Hematopoietic multipotent progenitor cell treated with erythropoietin and hydrocortisone succinate and interleukin-3 and kit ligand, for 4 days (in vitro differentiated cells): ENCODE measurements around the gene GINS2.

Experiments used
- DNase-seq: peaks from one replicate; pipeline ENCODE4 v3.0.0-alpha.2; 2015

GINS2 gene

DNA sequence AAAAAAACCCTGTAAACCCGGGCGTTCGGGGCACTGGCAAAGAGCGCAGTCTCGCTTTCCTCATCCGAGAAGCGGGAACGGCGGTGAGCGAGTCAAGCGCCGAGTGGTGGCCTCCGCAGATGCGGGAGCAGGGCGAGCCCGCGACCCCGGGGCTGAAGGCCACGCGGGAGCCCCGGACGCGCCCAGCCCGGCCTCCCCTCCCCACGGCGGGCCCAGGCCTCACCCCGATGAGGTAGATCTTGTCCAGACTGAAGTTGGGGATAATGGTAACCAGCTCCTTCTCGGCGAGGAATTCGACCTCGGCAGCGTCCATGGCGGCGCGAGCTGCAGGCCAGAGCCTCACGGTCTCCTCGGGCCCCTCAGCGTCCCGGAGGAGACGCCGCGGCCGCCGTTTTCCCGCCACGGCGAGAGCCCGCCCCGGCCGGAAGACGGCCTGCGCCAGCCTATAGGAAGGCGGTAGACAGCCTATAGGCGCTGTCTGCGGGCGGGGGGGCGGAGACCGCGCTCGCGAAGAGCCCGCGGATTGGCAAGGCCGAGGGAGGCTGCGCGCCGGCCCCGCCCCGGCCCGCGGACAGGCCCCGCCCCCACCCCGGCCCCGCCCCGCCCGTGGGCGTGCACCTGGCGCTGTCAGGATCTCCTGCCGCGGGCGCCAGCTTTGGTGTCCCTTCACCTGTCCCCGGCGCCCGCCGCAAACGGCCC, at the start of gene GINS2:
TSS of gene GINS2 (minus strand) at position 369 of the 699 bp plus-strand sequence. CDS start at position 313, 56 bp downstream.
- peak; percentile 97 for DNase-seq

DNA sequence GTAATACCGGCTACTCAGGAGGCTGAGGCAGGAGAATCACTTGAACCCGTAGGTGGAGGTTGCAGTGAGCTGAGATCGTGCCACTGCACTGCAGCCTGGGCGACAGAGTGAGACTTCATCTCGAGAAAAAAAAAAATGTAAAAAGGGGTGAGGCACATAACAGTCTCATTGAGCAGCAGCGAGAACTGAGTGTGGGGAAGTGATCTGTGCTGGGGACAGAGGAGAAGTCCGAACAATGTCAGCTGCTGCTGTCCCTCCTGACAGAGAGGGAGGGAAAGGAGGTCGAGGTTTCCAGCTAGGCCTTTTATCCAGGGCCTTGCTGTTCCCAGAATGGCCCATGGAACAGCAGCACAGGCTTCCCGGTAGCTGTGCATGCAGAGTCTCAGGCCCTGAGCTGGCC, 48.2 kb upstream of the GINS2 start:
- DNase-seq, result no peak

DNA sequence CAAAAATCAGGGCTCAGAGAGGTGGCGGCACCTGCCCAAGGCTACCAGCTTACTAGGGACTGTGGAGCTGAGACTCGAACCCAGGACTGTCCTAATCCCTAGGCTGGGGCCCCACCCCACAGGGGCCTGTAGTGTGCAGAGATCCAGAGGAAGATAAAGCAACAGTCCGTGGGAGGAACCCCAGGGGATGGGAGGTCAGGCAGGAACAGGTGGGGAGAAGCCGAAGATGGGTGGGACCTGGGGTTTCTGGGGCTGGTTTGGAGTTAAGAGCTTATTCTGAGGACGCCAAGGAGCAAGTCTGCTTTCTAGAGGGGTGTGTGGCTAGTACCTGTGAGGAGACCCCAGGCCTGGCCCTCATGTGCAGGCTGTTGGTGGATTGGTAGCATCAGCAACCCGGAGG, 47.2 kb upstream of the GINS2 start:
- DNase-seq, result no peak

DNA sequence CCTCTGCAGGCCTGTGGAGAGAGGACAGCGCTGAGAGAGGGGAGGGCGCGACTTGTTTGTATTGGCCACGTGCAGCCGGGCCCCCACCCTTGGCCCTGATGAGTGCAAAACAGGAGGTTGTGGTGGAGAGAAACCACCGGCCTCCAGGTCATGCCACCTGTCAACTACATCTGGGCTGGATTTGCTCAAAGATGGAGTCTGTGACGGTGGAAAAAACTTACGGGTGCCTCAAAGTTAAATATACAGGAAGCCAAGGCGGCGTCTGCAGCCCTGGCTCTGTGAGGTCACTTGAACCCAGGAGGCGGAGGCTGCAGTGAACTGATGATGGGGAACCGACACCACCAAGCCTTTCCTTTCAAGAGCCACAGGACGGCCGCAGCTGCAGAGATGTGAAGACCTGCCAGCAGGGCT, 46.5 kb upstream of the GINS2 start:
- DNase-seq, result peak; percentile 76

DNA sequence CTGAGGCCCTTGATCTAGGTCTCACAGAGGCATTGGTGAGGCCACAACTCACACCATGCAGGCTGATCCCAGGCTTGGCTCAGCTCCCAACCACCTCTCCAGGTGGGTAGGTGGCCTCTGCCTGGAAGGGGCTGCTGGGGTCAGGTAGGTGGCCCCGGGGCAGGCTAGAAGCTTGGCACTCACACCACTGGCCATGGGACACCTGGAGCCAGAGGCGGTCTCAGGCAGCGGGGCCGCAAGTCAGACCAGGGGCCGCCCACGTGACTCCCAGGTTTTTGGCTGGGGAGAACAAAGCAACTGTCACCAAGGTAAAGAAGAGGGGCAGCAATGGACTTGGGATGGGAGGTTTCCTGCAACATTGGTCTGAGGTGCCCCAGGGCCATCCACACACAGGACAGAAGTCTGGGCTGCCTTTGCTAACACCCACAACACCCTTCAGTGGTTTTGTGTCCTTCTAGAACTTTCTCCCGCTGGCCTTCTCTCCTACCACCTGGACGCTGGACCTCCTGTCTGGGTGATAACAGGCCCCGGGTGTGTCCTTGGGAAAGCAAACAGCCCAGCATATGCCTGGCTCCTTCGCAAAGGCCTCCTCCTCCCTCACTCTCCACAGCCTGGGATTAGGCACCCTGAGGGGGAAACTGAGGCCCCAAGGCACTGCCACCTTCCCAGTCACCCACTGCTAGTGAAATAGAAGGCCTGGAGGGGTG, 45.7 kb upstream of the GINS2 start:
- no peak for DNase-seq

DNA sequence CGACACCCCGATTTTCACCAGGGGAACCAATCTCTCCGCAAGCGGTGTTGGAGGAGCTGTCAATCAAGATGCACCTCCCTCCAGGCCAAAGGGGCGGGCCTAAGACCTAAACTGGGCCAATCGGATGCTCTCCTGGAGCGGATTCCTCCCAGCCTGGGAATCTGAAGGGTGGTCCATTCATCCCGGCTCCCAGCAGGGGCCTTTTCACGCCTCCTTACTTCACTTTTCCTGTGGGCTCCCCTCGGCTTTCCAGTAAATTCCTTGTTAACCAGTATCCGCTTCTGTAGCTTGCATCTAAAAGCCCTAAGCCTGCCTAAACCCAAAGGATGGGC, 45.1 kb upstream of the GINS2 start:
- DNase-seq, result peak; percentile 39

DNA sequence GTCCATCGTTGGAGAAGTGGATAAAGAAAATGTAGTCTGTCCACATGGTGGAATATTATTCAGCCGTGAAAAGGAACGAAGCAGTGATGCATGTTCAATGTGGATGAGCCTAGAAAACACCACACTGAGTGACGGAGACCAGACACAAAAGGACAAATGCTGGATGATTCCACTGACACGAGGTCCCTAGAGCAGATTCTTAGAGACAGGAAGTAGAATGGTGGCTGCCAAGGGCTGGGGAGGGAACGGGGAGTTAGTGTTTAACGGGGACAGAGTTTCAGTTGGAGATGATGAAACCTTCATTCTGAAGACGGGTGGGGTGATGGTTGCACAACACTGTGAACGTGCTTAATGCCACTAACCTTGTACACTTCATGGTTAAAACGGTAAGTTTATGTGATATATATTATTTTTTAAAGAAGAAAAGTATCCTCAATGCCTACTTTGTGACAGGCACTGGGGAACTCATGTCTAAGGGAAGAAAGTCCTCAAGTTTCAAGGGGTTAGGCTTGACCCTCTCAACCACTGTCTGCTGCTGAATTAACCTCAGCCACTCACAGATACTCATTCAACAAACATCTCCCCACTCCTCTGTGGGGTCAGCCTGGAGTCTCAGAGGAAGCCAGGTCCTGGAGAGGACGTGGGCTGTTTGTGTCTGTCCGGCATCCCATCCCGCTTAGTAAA, 44.5 kb upstream of the GINS2 start:
- peak; percentile 82 for DNase-seq

DNA sequence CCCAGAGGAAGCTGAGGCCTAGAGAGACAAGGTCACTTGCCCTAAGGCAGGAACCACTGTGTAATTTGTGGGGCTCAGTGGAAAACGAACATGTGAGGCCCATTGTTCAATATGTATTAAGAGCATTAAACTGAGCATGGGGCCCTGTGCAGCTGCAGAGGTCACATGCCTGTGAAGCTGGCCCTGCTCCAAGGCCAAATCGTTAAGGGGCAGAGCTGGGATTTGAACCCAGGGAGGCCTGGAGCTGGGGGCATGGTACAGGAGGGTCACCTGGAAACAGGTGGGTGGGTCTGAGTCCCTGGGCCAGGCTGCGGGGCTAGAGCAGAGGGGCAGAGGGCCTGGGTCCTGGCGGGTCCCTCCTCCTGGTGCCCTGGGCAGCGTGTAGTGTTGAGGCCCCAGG, 42.4 kb upstream of the GINS2 start:
- DNase-seq, result no peak

DNA sequence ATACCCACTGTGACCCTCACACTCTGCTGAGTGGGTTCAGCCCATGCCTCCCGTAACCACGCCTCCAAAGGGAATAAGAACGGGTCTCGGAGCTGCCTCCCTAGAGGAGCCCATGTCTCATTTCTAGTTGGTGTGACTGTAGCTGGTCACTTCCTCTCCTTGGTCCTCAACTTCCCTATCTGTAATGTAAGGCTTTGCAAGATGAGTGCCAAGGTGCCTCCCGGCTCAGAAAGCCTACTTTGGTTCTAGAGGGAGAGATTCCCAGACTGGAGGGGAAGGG, 41.4 kb upstream of the GINS2 start:
- no peak for DNase-seq

DNA sequence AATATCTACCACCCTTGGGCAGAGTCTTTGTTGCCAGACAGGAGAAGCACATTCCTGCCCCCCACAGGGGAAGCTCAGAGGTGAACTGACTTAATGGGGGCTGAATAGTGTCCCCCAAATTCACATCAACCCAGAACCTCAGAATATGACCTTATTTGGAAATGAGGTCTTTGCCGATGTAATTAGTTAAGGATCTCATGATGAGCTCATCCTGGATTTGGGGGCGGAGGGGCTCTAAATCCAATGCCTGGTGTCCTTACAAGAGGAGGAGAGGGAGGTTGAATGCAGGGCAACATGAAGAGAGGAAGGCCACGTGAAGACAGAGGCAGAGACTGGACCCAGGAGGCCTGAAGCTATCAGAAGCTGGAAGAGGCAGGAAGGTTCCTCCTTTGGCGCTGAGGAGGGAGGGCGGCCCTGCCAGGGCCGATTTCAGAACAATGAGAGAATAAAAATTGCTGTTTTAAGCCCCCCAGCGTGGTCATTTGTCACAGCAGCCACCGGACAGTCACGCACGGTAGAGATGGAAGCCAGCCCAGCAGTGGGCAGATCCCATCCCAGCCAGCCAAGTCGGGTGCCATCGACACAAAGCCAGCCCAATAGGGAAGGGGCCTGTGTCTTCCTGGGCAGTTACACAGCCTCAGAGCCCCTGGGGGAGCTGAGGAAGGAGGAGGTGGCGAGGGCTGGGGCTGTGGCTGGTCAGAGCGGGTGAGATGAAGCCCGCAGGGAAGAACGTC, 40.9 kb upstream of the GINS2 start:
- no peak for DNase-seq

DNA sequence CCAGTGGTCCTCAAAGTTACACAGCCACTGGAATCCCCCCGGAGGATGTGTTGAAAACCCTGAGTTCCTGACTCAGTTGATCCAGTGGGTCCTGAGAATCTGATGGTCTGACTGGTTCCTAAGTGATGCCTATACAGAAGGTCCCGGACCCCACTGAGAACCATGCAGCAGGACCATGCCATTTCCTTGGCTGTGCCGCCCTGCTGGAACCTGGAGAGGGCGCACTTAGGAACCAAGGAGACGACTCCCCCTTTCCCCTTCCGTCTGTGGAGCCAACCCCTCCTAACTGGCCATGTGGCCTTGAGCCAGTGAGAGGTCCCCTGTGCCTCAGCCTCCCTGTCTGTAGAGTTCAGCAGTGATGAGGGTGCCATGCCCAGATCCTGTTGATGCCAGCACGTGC, 40.1 kb upstream of the GINS2 start:
- DNase-seq, result no peak

DNA sequence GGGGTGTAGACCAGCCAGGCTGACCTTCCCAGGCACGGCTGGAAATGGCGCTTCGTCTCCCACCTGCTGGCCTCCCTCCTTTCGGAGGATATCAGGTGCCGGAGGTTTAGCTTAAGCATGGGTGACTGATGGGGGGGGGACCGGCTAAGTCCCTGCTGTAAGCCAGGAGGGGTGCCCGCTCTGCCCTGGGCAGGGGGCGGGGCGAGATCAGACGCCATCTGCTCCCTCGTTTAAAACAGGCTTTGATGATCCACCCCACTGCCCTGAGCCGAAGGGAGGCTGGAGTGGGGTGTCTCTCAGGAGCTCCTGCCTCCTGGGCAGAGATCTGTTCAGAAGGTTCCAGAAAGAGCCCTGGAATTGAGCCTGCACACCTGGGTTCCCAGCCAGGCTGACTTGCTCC, 36.2 kb upstream of the GINS2 start:
- no peak for DNase-seq

DNA sequence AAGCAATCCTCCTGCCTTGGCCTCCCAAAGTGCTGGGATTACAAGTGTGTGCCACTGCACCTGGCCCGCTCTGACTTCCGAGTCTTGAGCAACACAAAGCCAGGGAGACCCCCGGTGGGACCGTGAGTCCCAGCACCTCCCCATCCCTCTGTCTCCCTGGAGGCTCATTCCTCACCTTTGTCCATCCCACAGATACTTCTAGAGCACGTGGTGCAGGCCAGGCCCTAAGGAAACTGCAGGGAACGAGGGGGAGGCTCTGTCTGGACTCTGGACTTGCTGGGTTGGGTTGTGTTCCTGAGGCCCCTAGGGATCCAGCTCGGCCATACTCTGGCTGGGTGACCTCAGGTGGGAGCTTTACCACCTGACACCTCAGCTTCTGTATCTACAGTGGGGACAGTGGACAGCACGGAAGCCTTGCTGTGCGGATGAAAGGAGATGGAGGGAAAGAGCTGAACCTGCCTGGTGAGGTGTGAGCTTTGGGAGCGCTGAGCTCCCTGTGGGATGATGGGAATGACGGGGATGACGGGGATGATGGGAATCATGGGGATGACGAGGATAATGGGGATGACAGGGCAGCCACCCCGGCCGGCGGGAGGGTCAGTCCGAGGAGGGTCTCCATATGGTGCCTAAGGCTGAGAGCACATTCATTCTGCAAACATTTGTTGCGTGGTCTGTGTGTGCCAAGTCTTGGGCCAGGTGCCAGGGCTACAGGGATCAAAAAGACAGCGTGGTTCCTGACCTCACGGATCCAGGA, 35.5 kb upstream of the GINS2 start:
- no peak for DNase-seq

DNA sequence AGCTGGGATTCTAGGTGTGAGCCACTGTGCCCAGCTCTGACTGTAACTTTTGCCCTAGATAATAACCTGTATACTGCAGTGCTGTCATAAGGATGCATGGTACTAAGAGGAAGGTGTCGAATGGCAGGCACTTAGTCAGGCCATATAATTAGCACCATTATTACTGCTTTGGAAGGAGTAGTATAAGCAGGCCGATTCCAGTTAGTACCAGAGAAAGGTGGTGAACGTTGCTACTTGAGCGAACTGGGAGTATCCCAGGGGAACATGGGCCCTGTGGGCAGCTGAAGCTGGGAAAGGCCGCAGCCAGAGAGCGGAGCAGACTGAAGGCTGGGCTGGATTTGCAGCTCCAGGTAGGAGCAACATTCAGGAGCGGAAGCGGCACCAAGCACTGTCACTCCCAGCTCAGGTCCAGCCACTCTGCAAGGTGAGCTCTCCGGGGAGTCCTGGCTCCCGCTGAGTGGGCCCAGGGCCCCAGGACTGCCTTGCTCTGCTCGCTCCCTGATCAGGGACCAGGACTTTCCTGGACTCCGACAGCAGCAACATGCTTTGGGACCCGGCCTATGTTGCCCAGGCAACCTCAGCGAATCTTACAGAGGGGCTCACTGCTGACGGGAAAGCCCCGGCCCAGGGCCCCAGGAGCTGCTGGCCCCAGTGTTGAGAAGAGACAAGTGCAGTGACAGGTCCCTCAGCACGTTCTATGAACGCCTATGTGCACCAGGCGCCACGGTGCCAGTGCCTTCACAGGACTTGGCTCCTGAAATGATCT, 33.6 kb upstream of the GINS2 start:
- DNase-seq, result no peak

DNA sequence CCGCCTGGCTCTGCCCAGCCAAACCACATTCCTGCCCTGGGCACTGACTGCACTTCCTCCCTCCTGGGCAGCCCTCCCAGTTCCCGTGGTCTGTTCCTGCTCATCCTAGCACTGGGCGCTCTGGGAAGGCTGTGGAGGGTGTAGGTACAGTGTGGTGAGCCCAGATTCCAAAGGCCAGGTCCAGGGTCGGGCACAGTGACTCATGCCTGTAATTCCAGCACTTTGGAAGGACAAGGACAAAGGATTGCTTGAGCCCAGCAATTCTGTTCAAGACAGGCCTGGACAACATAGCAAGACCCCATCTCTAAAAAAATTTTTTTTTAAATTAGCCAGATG, 31.5 kb upstream of the GINS2 start:
- no peak for DNase-seq

DNA sequence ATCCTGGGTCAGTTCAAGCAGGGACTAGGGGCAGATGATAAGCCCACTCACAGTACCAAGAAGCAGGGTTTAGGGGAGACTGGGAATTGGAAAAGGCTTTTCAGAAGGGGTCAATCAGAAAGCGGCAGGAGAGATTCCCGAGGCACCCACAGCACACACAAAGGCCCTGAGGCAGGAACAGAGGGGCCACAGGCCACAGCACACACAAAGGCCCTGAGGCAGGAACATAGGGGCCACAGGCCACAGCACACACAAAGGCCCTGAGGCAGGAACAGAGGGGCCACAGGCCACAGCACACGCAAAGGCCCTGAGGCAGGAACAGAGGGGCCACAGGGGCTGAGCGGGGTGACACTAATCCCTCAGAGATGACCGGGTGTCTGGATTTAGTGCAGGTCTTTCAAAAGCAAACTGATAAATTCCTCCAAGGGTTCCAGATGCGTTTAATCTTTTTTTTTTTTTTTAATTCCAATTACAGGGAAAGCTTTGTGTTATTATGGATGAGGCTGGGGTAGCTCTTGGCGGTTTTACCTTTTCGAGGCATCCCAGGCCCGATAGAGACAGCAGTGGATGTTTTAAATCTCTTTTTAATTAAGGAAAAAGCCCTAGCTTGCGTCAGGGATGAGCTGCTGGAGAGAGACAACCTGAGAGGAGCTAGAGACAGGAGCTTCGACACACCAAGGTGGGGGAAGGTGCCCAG, 31.0 kb upstream of the GINS2 start:
- DNase-seq, result no peak

DNA sequence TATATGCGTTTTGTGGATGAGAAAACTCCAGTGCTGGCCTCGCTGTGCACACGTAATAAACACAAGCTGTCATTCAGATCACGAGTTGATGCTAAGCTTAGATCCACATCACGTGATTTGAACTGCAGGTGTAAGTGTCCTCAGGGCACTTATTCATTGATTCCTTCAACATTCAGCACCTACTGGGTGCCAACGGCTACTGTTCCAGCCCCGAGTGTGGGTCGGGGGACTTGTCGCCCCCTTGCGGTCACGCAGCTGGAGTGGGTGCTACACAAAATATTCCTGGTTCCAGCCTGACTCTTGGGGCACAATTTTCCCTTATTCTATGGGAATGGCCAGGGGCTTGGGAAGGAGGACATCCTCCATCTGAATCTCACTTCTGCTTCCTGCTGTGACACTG, 29.9 kb upstream of the GINS2 start:
- DNase-seq, result no peak

DNA sequence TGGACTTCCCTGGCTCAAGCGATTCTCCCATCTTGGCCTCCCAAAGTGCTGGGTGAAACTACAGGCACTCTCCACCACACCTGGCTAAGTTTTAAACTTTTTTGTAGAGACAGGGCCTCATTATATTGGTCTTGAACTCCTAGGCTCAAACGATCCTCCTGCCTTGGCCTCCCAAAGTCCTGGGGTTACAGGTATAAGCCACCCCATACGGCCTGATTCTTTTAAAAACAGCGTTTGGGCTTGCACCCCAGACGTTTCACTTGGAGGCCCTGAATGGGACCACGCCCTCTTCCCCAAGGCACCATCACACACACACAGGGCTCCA, 29.4 kb upstream of the GINS2 start:
- no peak for DNase-seq

DNA sequence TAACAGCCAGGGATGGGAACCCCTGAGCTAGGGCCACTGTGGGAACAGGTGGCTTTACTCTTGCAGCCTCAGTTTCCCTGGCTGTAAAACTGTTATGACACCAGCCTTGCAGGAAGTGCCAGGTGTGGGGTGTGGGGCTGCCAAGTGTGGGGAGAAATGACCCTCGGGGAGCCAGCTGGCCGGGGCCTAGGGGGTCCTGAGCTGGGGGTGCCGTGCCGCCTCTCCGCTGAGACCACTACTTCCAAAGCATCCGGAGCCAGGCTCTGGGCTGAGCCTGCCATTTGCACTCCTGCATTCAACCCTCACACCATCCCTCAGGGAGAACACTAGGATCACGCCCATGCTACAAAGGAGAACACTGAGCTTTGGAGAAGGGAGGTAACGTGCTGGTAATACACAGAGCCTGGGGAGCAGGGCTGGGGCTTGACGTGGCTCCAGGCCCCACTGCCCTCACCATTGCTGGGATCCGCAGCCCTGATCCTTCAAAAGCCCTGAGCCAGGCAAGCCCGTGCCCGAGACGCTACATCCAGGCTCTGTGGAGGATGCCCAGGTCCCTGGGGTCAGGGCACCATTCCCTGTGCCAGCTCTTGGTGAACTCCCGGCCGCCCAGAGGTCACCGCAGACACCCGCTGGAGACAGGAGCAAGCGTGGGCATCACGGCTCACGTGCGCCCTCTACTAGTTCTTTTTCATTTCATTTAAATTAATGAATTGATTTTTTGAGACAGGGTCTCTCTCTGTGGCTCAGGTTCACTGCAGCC, 28.8 kb upstream of the GINS2 start:
- peak; percentile 87 for DNase-seq

DNA sequence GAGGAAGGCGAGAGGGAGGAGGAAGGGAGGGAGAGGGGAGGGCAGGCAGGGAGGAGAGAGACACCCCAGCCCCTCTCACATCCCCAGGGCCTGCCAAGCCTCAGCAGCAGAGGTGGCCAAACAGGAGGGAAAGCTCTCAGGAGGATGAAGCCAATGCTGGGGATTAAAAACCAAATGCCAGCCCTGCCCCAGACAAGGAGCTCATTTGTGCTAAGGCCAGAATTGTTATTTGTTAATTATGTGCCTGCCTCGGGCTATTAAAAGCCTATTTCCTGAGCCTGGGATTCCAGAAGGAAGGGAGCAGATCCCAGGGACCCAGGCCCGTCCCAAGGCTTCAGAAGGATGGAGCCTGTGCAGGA, 27.9 kb upstream of the GINS2 start:
- no peak for DNase-seq

DNA sequence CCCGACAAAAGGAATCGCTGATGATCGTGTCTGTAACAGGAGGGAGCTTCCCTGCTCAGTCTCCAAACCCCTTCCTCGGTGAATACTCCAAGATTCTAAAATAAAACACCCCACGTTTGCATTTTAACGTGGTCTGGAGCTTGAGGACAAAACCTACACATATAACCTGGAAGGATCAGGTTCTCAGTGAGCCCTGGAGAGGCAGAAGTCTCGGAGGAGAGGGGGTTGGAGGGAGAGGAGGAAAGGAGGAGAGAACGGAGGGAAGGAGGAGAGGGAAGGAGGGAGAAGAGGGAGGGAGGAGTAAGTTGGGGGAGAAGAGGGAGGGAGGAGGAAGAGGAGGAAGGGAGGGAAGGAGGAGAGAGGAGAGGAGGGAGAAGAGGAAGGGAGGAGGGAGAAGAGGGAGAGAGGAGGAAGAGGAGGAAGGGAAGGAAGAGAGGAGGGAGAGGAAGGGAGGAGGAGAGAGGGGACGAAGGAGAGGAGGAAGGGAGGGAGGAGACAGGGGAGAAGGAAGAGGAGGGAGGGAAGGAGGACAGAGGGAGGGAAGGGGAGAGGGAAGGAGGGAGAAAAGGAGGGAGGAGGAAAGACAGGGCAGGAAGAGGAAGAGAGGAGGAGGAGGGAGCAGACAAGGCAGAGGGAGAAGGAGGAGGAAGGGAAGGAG, 27.4 kb upstream of the GINS2 start:
- DNase-seq, result no peak
